Transverse colon (tissue), 4 donors: ENCODE results near the gene TTC28. TPM values are rescaled to one million over a fixed set of nuclear protein-coding genes. Genes with fewer than 3 reads are reported as not detected.

Experiments used
- DNase-seq: peaks from one replicate; pipeline ENCODE4 v3.0.0-alpha.2; 2019
- H3K27ac ChIP-seq, 4 donors: fragments of 200-600 bp; sonication (generic); 2 replicates each; pipeline ENCODE4 v1.5.1; 2016 to 2018; ENCODE audit warnings: inconsistent platforms in 4 of 4
- H3K27me3 ChIP-seq: fragments of 200-600 bp; sonication (generic); 2 replicates; pipeline ENCODE4 v1.5.1; 2017; ENCODE audit warnings: inconsistent platforms
- H3K36me3 ChIP-seq, 4 donors: fragments of 200-600 bp; sonication (generic); 2 replicates each; pipeline ENCODE4 v1.5.1; 2017 to 2019; ENCODE audit warnings: inconsistent platforms in 4 of 4
- H3K4me1 ChIP-seq, 4 donors: fragments of 200-600 bp; sonication (generic); 2 replicates each; pipeline ENCODE4 v1.5.1; 2017 to 2020; ENCODE audit warnings: inconsistent platforms in 4 of 4
- H3K4me3 ChIP-seq, 4 donors: fragments of 200-600 bp; sonication (generic); 1 replicate in 1 of 4; 2 replicates in 3 of 4; pipeline versions ENCODE4 v1.5.1 to v1.6.1; 2017 to 2019; ENCODE audit warnings: inconsistent platforms in 4 of 4
- H3K9me3 ChIP-seq, 2 donors: fragments of 200-600 bp; sonication (generic); 2 replicates each; pipeline ENCODE4 v1.5.1; 2017 to 2019; ENCODE audit warnings: inconsistent platforms in 2 of 2
- EP300 ChIP-seq: sonication (generic); formaldehyde crosslinking; IDR thresholded peaks from one replicate; pipeline ENCODE4 v1.6.1; 2017; ENCODE audit warnings: antibody characterized with exemption, low read depth
- POLR2A ChIP-seq: fragments of 450-650 bp; IDR thresholded peaks from one replicate; pipeline ENCODE4 v1.6.1; 2016; ENCODE audit warnings: antibody characterized with exemption, mild to moderate bottlenecking, moderate library complexity
- POLR2AphosphoS5 ChIP-seq, 3 donors: sonication (generic); formaldehyde crosslinking; IDR thresholded peaks; one replicate each; pipeline ENCODE4 v1.6.1; 2016; ENCODE audit warnings: antibody characterized with exemption in 3 of 3
- WGBS, 2 donors: methylation state at CpG; one replicate each; pipeline ENCODE4 v1.1.5; 2018; ENCODE audit warnings: low coverage in 1 of 2; 5-methylcytosine and 5-hydroxymethylcytosine counted together
- in situ Hi-C, 4 donors: fragments of 200-750 bp; cut with MboI; loops; one replicate each; pipeline versions ENCODE4 v1.15.0 to v1.15.1; 2017; ENCODE audit warnings: low sequenced_read_pairs in 3 of 4, low pct_ligation_motif_present in 1 of 4, low pct_unique_long_range_greater_than_20kb in 1 of 4
- intact Hi-C: fragments of 100-400 bp; cut with DNase I; formaldehyde crosslinking; loops from one replicate; pipeline ENCODE4 v1.15.1; 2023; ENCODE audit warnings: low total_unique reads
- total RNA-seq, 4 donors: library from RNA; depleted of rRNA; stranded (reverse); fragments of >200 nt; gene quantifications; one replicate each; pipeline ENCODE4 v1.1.0, GENCODE V29; 2016
- TF ChIP-seq, protein P1 (sequence below), 5 experiments: fragments of 200-600 bp in 3 of 5; fragments of 450-650 bp in 2 of 5; sonication (generic) in 3 of 5; IDR thresholded peaks; 1 replicate in 2 of 5; 2 replicates in 3 of 5; pipeline ENCODE4 v1.5.1; 2016 to 2017; ENCODE audit warnings: antibody characterized with exemption in 5 of 5, inconsistent platforms in 3 of 5, mild to moderate bottlenecking in 2 of 5, moderate library complexity in 1 of 5

Gene TTC28
- total RNA-seq, 4 donors from 2014 or later: 7.6 to 84.2 (median 12.4) TPM

DNA sequence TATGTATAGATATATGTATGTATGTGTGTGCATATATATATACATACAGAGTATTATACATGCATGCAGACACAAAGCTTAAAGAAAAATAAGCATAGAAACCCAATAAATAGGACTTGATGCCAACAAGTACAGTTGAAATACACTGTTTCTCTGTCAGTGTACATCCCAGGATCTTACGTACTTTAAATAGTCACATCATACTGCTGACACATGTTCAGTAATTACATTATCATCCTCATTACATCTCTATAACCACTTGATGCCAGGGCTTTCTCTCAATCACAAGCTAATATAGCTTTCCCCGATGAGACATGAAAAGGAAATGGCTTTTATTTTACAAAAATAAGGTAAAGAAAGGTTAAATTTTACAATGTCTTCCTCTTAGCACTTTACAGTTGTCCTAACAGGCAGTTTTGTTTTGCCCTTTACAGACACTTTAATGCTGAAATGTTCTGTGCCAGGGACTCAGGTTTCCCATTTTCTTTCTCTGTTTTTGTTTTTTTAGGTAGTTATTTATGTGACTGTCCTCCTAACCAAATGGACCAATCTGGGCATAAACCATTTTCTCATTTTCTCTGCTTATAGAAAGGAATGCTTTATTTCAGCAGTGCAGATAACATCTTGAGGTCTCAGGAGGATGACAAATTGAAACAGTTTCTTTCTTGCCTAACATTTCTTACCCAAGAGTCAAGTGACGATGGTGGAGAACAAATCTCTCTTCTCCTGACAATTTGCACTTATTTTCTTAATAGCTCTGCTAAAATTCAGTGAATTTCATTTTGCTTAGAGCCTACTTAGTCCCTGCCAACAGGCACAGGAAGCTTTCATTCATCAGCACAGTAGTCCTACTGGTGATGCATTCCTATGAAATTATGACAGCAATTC, 350.2 kb downstream of the TTC28 start:
- no peak overlapping the region for H3K4me3 ChIP-seq
- no peak overlapping the region for H3K27ac ChIP-seq
- no peaks in the 10 kb centered on the region for H3K4me1 ChIP-seq
- no peaks in the 10 kb centered on the region for H3K9me3 ChIP-seq
- WGBS, 2 donors: 67 to 71% methylated on average over 3 of the region's 3 CpGs
- no peak for DNase-seq
- no peaks in the 10 kb centered on the region for H3K36me3 ChIP-seq
- in situ Hi-C loops: no loop called here
- TF ChIP-seq POLR2A: no peak
- no peak for TF ChIP-seq POLR2AphosphoS5 (IDR thresholded peaks at IDR 0.05)
- intact Hi-C loops: no loop called here
- no peaks in the 10 kb centered on the region for H3K27me3 ChIP-seq

DNA sequence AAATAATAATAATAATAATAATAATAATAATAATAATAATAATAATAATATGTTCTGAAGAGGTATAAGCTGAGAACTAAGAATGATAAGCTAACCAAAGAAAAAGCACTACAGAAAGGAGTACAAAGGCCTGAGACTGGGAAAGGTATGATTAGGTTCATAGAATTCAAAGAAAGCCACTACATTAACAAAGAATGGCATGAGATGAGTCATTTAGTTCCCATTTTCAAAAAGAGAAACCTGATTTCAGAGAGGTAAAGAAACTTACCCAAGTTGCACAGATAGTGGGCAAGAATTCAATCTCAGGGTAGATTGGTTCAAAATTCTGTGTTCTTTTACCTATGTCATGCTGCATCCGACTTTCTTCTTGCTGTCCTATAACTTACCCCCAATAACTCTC, 350.9 kb downstream of the TTC28 start:
- Histone ChIP-seq H3K4me3 (no peak overlapping the region), H3K27me3 (no peaks in the 10 kb centered on the region), H3K4me1 (no peaks in the 10 kb centered on the region), H3K9me3 (no peaks in the 10 kb centered on the region), H3K36me3 (no peaks in the 10 kb centered on the region), H3K27ac (no peak overlapping the region)
- TF ChIP-seq POLR2A (no peak), POLR2AphosphoS5 (IDR thresholded peaks at IDR 0.05) (no peak), EP300 (no peak)
- TF ChIP-seq, protein P1, sequence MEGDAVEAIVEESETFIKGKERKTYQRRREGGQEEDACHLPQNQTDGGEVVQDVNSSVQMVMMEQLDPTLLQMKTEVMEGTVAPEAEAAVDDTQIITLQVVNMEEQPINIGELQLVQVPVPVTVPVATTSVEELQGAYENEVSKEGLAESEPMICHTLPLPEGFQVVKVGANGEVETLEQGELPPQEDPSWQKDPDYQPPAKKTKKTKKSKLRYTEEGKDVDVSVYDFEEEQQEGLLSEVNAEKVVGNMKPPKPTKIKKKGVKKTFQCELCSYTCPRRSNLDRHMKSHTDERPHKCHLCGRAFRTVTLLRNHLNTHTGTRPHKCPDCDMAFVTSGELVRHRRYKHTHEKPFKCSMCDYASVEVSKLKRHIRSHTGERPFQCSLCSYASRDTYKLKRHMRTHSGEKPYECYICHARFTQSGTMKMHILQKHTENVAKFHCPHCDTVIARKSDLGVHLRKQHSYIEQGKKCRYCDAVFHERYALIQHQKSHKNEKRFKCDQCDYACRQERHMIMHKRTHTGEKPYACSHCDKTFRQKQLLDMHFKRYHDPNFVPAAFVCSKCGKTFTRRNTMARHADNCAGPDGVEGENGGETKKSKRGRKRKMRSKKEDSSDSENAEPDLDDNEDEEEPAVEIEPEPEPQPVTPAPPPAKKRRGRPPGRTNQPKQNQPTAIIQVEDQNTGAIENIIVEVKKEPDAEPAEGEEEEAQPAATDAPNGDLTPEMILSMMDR (IDR thresholded peaks at IDR 0.05): no peak
- in situ Hi-C loops: no loop called here
- 67 to 88% methylated on average over 1 of the region's 1 CpG for WGBS, 2 donors
- no peak for DNase-seq
- intact Hi-C loops: no loop called here

DNA sequence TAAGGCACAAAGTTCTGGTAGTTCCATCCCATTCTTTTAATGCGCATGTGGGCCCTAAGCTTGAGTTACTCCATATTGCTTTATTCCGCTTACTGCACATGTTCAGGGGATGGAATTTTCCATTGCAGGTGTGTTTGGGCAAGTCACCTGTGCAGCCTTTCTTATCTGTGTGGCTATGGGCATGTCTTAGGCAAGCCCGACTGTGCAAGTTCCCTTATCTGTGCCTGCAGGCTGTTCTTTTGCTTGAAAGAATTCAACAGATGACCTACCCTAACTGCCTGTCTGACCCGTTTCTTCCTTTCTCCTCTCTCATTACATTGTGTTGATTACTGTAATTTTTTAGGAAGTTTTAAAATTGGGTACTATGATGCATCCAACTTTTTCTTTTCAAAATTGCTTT, 363.6 kb downstream of the TTC28 start:
- TF ChIP-seq, protein P1 (IDR thresholded peaks at IDR 0.05): no peak
- TF ChIP-seq POLR2A: no peak
- no peak for TF ChIP-seq POLR2AphosphoS5 (IDR thresholded peaks at IDR 0.05)
- intact Hi-C loops: no loop called here
- no peak for DNase-seq
- 75 to 77% methylated on average over 2 to 4 of the region's 4 CpGs for WGBS, 2 donors
- Histone ChIP-seq H3K9me3 (no peaks in the 10 kb centered on the region), H3K27ac (no peak overlapping the region), H3K27me3 (no peaks in the 10 kb centered on the region), H3K4me1 (peaks cover 0 to 5% (median 0%) of the 10 kb centered on the region in 4 donors), H3K4me3 (no peak overlapping the region), H3K36me3 (no peaks in the 10 kb centered on the region)
- in situ Hi-C loops: no loop called here

DNA sequence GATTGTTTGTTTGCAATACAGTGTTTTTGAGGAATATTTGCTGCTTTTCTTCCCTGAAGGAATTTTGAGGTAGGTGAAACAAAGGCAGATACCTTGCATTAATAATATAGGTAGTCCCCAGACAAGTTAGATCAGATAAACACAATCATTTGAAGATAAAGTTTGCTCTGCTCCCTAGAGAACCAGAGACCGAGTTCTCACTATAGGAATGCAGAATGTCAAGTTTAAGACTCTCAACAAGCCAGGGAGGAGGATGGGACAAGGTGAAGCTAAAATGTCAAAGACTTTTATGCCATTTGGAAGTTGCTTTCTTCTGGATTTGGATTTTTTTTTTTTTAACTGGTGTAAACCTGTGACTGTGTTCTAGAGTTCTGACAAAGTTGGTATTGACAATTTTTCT, 364.7 kb downstream of the TTC28 start:
- Histone ChIP-seq H3K36me3 (no peaks in the 10 kb centered on the region), H3K9me3 (no peaks in the 10 kb centered on the region), H3K4me3 (no peak overlapping the region), H3K27me3 (no peaks in the 10 kb centered on the region), H3K4me1 (no peaks in the 10 kb centered on the region), H3K27ac (no peak overlapping the region)
- WGBS, 2 donors: 88 to 91% methylated on average over 1 of the region's 1 CpG
- no peak for TF ChIP-seq EP300
- no peak for TF ChIP-seq POLR2A
- TF ChIP-seq, protein P1 (IDR thresholded peaks at IDR 0.05): no peak
- TF ChIP-seq POLR2AphosphoS5 (IDR thresholded peaks at IDR 0.05): no peak
- intact Hi-C loops: no loop called here
- no peak for DNase-seq
- in situ Hi-C loops: no loop called here
